Hypothalamus (tissue), 51 donors: ENCODE results near the gene ACSM2A.
"Not testable (repeated sequence)": the region's sequence is repeated elsewhere in the genome, so short reads cannot be mapped to it uniquely, and the experiment has no call there.

Experiments used
- DNase-seq, 51 donors: peaks; one replicate each; lab custom pipeline; 2025; lab: John Stamatoyannopoulos, UW

The ACSM2A gene, protein sequence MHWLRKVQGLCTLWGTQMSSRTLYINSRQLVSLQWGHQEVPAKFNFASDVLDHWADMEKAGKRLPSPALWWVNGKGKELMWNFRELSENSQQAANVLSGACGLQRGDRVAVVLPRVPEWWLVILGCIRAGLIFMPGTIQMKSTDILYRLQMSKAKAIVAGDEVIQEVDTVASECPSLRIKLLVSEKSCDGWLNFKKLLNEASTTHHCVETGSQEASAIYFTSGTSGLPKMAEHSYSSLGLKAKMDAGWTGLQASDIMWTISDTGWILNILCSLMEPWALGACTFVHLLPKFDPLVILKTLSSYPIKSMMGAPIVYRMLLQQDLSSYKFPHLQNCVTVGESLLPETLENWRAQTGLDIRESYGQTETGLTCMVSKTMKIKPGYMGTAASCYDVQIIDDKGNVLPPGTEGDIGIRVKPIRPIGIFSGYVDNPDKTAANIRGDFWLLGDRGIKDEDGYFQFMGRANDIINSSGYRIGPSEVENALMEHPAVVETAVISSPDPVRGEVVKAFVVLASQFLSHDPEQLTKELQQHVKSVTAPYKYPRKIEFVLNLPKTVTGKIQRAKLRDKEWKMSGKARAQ

DNA sequence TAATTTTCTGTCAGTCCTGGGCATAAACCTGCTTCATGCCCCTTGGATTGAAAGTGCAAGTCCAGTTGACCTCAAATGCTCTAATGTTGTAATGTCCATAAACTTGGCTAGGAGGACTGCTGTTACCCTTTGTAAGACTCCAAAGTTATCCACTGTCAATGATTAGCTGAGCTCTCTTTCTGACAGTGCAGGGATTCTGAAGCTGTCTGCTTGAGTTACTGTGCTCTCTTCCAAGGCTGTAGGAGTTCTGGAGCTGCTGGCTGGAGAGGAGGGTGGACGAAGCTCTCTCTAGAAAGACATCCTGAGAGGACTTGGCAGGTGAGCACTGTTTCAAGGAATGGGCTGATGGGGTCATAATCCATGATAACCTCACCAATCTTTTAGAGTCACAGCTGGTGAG is at the start of gene ACSM2A:
Gene ACSM2A, plus strand, starts transcription at position 158 of the 400 bp plus-strand sequence. CDS start 8,594 bp downstream, outside the sequence.
- DNase-seq, result not testable (repeated sequence)

DNA sequence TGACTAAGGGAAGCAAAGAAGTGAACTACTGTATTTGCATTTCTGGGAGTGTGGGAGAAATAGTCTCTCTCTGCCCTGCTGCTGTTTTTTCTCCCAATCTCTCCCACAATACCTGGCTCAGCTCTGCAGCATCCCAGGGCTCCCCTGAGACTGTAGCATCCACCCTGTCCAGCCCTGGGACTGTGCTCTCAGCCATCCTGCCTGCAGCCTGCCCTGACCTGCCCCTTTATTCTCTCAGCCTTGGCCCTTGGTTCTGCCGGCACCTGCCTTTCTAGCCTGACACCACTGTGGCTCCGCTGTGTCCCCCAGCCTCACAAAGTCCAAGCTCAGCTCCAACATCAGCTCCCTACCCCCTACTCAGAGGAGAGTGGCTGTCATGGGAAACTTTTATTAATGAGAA is 48.7 kb upstream of the ACSM2A start:
- DNase-seq, result no peak

DNA sequence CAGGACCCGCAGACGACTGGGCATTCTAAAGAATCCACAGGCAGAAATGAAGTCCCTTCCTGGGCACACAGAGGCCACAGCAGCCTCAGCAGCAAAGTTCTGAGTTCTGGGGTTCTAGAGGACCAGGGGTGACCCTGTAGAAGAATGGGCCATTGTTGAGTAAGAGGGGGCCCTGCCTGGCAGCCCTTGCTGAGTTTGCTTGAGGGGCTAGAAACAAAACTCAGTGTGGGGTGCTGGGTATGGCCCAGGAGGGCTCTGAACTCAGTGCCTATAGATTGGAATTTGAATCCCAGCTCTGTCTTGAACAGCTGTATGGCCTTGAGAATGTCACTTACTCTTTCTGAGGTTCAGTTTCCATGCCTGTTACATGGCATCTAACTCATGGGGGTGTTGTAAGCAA is 46.7 kb upstream of the ACSM2A start, which contains the start of gene PDILT:
Gene PDILT, minus strand, starts transcription at position 101 of the 400 bp plus-strand sequence. CDS start 5,437 bp downstream, outside the sequence.
- no peak for DNase-seq

DNA sequence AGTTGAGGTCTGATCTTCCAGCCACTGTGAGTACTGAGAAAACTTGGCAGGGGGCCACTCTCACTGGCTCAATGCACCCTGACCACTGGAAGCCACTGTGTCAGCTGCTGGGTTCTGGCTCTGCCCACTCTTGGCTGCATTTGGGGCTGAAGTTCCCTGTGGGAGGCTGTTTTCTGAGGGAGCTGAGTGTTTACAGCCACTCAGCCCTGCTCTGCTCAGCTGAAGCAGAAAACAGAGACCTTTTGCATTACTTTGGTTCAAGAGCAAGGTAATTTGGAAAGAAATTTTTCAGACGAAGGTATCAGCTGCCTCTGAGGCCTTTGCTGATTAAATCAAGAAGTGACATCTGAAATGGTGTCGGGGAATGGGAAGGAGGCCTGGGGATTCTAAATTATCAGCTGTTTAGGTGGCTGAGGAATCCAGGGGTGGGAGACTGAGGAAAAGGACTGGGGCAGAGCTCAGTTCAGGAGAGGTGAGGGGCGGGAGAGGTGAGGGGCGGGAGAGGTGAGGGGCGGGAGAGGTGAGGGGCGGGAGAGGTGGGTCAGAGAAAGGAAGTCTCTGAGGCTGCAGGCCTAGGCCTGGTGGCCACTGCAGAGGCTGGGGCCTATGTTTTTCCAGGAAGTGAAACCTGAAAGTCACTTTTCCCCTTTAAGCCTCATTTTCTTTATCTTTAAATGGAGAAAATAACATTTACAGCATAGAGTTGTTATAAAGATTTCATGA is 41.8 kb upstream of the ACSM2A start, which contains the start of gene ACSM5:
Gene ACSM5, plus strand, starts transcription at position 137 of the 723 bp plus-strand sequence. CDS start 1,951 bp downstream, outside the sequence.
- peak in 47 of 51 donors; percentile 2 to 84 (median 51) for DNase-seq

DNA sequence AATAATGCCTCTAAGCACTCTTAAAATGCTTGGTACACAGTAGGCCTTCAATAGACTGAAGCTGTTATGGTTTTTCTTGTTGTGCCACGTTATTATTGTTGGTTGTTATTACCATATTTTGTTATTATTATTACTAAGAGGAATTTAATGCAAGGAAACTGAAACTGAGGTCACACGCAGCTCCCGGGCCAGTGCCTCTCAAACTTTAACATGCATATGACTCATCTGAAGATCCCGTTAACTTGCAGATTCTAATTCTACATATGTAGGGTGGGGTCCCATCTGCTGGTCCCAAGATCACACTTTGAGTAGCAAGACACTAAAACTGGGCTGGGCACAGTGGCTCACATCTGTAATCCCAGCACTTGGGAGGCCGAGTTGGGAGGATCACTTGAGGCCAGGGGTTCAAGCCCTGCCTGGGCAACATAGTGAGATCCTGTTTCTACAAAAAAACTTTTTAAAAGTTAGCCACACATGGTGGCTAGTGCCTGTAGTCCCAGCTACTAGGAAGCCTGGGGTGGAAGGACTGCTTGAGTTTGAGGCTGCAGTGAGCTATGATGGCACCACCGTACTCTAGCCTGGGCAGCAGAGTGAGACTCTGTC is 41.1 kb upstream of the ACSM2A start:
- no peak for DNase-seq

DNA sequence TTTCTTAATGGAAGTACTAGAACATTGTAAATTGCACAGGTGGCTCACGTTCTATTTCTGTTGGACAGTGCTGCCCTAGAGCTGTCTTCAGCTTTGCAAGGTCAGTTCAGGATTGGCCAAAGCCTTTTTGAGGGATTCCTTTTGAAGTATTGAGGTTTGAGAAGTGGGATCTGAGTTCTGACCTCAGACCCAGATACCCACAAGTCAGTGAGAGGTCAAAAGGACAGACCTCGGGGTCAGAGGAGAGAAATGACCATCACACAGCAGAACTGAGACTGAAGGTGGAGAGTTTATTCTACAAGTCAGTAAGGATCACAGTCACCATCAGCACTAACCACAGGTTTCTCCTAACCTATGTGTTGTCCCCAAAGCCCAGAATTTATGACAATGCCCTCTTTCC is 40.3 kb upstream of the ACSM2A start:
- DNase-seq, result no peak

DNA sequence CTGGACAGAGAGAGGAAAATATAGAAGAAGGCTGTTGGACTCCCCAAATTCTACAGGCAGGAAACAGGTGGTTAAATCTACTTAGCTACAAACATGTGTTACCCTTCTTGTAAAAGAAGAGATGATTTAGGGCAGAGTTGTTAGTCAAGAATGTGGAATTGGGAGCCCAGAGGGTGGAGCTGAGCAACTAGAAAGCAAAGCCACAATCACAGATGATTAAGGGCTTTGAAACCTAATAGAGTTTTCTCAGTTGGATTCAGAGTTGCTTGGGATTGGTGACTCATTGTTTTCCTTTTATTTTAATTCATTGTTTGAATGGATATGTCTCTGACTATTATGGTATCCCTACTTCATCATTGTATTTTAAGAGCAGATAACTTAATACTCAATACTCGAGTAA is 35.8 kb upstream of the ACSM2A start:
- DNase-seq, result no peak

DNA sequence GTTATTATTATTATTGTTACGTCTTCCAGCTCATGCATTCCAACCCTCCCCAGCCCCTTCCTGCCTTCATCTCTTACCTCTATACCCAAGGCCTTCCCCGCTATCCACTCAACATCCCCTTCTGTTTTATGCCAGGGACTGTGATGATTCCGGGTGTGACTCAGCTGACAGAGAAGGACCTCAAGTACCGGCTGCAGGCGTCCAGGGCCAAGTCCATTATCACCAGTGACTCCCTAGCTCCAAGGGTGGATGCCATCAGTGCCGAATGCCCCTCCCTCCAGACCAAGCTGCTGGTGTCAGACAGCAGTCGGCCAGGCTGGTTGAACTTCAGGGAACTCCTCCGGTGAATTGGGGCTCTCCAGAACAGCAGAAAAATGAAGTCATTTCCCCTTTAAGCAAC is 32.2 kb upstream of the ACSM2A start:
- DNase-seq, result not testable (repeated sequence)

DNA sequence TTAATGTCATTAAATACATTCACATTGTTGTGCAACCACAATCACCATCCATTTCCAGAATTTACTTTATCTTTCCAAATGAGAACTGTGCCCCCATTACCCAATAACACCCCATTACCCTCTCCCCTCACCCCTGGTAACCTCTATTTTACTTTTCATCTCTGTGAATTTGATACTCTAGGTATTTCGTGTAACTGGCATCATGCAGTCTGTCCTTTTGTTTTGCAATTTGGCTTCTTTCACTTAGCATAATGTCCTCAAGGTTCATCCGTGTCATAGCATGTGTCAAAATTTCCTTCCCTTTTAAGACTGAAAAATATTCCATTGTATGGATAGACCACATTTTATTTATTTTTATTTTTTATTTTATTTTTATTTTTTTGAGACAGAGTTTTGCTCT is 29.6 kb upstream of the ACSM2A start:
- DNase-seq, result not testable (repeated sequence)

DNA sequence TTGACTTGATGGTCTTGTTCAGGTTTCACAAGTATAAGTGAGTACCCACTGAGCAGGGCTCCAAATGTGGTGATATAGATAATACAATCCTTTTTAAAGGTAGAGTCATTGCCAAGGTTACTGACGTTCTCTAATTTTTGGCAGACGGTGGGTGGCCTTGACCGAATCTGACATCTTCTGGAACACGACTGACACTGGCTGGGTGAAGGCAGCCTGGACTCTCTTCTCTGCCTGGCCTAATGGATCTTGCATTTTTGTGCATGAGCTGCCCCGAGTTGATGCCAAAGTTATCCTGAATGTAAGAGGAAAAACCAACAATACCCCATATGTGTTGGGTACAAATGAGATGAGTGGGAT is 27.6 kb upstream of the ACSM2A start:
- DNase-seq, result not testable (repeated sequence)

DNA sequence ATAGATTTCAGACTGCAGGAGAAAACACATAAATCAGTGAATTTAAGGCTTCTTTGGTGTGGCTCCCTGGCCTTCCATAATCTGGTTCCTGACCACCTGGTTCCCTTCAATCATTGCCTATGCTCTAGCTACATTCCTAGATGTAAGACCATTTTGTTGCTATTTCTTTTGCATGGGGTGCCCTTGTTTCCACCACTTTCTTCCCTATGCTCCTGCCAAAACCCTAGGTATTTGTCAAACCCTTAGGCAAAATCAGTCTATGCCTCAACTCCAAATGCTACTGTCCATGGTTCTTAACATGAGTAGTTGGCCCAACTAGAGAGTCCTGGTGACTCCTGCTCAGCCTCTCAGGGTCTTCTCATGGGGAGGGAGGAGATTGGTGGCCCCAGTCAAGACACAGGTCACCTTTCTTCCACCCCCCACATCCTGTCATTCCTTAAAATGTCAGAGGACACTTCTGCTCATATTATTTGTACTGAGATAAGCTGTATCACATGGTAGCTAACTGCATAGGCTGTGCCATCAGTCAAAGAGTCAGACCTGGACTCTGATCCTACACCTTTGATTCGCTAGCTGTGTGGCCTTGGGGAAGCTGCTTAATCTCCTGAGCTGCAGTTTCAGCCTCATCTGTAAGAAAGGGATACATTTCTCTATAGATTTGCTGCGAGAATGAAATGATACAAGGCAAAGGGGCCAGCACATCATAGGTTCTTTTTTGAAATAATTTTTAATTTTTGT is 27.0 kb upstream of the ACSM2A start:
- DNase-seq, result no peak

DNA sequence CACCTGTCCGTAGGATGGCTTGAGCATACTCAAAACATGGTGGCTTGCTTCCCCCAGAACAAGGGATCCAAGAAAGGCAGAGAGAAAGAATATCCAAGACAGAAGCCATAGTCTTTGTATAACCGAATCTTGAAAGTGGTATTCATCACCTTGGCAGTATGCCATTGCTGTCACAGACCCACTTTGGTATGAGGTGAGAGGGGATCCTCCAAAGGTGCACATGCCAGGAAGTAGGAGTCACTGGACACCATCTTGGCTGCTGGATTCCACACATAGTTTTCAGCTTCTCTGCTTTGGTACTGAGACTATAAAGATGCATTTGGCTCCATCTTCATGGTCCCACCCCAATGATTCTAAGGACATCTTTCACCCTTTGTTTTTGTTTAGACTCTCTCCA is 23.9 kb upstream of the ACSM2A start:
- DNase-seq, result not testable (repeated sequence)

DNA sequence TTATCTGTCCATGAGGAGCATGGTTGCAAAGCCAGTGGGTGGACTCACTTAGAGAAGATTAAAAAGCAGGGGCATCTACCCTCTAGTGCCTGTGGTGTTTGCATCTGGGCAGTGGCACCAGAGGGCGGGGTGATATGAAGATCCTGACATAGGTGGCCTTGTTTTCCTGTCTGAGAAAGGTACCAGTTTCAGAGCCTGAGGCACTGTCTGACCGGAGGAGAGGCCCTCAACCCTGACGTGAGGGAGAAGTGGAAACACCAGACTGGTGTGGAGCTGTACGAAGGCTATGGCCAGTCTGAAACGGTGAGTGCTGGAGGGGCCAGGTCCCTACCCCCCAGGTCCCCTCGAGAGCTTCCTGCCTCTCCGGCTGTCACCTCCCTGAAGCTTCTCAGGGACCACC is 21.8 kb upstream of the ACSM2A start:
- DNase-seq, result not testable (repeated sequence)

DNA sequence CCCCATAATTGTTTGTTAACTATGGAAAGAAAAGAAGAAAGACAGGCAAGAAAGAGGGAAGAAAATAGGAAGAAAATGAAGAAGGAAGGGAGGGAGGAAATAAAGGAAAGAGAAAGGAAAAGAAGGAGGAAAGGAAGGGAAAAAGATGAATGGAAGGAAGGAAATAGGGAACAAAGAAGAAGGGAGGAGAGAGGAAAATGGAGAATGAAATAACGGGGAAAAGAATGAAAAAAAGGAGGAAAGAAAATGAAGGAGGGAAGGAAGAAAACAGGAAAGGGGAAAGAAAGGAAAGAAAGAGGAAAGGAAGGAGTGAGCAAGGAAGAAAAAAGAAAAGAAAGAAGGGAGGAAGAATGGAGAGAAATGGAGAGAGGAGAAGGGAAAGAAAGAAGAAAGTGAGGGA is 20.8 kb upstream of the ACSM2A start:
- DNase-seq, result not testable (repeated sequence)

DNA sequence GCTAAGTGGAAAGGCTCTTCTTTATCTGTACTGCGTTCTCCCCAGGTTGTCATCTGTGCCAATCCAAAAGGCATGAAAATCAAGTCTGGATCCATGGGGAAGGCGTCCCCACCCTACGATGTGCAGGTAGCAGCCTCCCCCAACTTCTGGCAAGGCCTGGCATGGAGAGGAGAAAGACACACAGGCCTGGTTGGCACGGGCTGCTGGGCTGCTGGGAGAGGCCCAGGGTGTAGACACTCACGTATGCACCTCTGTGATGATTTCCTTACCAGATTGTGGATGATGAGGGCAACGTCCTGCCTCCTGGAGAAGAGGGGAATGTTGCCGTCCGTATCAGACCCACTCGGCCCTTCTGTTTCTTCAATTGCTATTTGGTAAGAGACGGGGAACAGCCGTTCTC is 20.4 kb upstream of the ACSM2A start:
- no peak for DNase-seq

DNA sequence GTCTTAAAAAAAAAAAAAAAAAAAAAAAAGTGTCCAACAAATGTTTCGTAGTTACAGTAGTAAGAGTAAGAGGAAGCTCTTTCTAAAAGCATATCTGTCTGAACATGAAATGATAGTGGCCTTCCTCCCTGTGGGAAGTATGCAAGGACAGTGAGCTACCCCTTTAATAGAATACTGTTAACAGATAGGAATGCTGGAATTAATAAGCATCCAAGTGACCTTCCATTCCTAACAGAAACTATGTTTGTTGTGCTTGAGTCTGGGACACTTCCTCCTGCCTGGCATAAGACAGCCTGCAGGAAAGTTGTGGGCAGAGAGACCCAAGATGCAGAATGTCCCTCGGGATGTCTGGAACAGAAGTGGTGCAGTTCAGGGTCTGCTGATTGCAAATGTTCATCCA is 12.4 kb upstream of the ACSM2A start:
- not testable (repeated sequence) for DNase-seq

DNA sequence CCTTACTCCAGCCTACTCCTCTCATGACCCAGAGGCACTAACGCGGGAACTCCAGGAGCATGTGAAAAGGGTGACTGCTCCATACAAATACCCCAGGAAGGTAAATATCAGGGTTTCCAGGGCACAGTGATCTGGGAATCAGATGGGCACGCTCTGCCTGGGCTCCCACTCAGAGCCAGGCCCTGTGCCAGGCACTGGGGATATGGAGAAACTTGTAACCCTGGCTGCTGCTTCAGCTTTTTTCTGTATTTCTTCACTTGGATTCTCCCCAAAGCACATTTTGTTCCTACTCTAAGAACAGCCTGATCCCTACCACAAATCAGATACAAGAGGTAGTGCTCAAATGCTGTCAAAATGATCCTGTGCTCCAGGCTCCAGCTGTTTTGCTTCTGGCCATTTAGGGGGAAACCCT is 11.5 kb upstream of the ACSM2A start:
- DNase-seq, result peak in 1 of 51 donors; percentile 7

DNA sequence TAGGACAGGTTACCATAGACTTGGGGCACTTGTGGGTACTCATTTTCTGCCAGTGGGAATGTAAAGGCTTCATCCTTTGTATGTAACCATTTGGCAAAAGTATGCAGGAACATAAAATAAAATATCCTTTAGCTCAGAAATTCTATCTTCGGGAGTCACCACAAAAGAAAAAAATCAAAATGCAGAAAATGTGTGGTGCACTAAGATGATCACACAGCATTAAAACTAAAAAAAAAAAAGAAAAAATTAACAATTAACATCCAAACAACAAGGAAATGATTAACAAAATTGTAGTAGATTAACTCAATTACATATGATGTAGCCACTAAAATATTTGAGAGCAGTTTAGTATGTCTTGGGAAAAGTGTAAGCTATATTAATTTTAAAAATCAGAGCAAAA is 10.6 kb upstream of the ACSM2A start:
- not testable (repeated sequence) for DNase-seq

DNA sequence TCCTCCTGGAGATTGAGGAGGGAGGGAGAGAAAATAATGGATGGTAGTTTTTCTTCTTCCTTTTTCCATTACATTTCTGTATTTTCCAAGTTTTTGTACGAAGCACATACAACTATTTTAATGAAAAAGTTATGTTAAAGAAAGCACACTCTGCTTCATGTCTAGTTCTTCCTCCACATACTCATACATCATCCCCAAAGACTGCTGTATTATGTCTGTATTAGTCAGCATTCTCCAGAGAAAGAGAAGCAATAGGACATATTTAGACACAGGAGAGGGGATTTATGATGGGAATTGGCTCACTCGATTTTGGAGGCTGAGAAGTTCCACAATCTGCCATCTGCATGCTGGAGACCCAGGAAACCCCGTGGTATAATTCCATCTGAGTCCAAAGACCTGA is 10.1 kb upstream of the ACSM2A start:
- no peak for DNase-seq

DNA sequence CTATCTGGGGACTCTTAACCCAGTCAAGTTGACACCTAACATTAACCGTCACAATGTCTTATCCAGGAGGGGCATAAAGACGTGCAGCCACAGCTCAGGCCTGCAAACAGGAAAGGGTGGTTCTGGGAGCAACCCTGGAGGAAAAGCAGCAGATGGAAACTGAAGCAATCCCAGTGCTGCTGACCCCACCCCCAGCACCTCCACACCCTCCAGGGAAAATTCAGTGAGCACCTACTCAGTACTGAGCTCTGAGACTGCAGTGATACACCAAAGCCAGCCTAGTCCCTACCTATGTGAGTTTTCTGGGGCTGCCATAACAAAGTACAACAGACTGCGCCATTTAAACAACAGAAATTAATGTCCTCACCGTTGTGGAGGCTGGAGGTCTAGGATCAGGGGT is 9.5 kb upstream of the ACSM2A start:
- not testable (repeated sequence) for DNase-seq
